Cardiac muscle cell (in vitro differentiated cells and primary cell): ENCODE measurements around the gene PLAC8. TPM values are rescaled to one million over a fixed set of nuclear protein-coding genes. Genes with fewer than 3 reads are reported as not detected.
A peak's percentile ranks its signal among the peaks of the same experiment; 100 is the strongest.
"Not testable (repeated sequence)": the region's sequence is repeated elsewhere in the genome, so short reads cannot be mapped to it uniquely, and the experiment has no call there.

Source experiments
- DNase-seq, 2 donors: peaks; one replicate each; pipeline versions ENCODE4 v3.0.0 to v3.0.0-alpha.2; 2010 to 2017; ENCODE audit warnings: low read depth in 1 of 2, low spot score in 1 of 2
- H3K27ac ChIP-seq: fragments of 200-600 bp; sonication (generic); 2 replicates; pipeline ENCODE4 v1.5.1; 2016
- H3K27me3 ChIP-seq: fragments of 200-600 bp; sonication (generic); 2 replicates; pipeline ENCODE4 v1.6.0; 2016; ENCODE audit warnings: control low read depth
- H3K36me3 ChIP-seq: fragments of 200-600 bp; sonication (generic); 2 replicates; pipeline ENCODE4 v1.5.1; 2016; ENCODE audit warnings: control low read depth
- H3K4me1 ChIP-seq: fragments of 200-600 bp; sonication (generic); 2 replicates; pipeline ENCODE4 v1.8.1; 2017; ENCODE audit warnings: low read depth, mild to moderate bottlenecking, mixed run types
- H3K4me3 ChIP-seq: fragments of 200-600 bp; sonication (generic); 2 replicates; pipeline ENCODE4 v1.5.1; 2016; ENCODE audit warnings: mild to moderate bottlenecking
- H3K9me3 ChIP-seq: fragments of 200-600 bp; sonication (generic); 2 replicates; pipeline ENCODE4 v1.5.1; 2017; ENCODE audit warnings: low read depth, mild to moderate bottlenecking, control low read depth
- polyA plus RNA-seq: library from polyadenylated mRNA; unstranded; fragments of >200 nt; fragmentation: Nextera tagmentation; extraction: Ambion mirVana; gene quantifications from 2 replicates; pipeline ENCODE4 v1.2.1, GENCODE V29; 2016
- total RNA-seq: library from RNA; depleted of rRNA; stranded (reverse); fragments of >200 nt; gene quantifications from 2 replicates; pipeline ENCODE4 v1.2.3, GENCODE V29; 2016
- TF ChIP-seq, protein P1 (sequence below): IDR thresholded peaks from 2 replicates; pipeline ENCODE4 v1.5.1; 2012; ENCODE audit warnings: low read depth, mild to moderate bottlenecking, low read length

Gene PLAC8
- total and polyA plus RNA-seq, 2 experiments from 2014 or later = 0.21 TPM; not detected in 1

- Histone ChIP-seq H3K27ac (no peak overlapping the region), H3K36me3 (peaks cover 60% of the 10 kb centered on the region), H3K4me3 (no peak overlapping the region), H3K9me3 (no peaks in the 10 kb centered on the region), H3K27me3 (no peaks in the 10 kb centered on the region), H3K4me1 (no peaks in the 10 kb centered on the region)
- DNase-seq = no peak
- TF ChIP-seq, protein P1, sequence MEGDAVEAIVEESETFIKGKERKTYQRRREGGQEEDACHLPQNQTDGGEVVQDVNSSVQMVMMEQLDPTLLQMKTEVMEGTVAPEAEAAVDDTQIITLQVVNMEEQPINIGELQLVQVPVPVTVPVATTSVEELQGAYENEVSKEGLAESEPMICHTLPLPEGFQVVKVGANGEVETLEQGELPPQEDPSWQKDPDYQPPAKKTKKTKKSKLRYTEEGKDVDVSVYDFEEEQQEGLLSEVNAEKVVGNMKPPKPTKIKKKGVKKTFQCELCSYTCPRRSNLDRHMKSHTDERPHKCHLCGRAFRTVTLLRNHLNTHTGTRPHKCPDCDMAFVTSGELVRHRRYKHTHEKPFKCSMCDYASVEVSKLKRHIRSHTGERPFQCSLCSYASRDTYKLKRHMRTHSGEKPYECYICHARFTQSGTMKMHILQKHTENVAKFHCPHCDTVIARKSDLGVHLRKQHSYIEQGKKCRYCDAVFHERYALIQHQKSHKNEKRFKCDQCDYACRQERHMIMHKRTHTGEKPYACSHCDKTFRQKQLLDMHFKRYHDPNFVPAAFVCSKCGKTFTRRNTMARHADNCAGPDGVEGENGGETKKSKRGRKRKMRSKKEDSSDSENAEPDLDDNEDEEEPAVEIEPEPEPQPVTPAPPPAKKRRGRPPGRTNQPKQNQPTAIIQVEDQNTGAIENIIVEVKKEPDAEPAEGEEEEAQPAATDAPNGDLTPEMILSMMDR = no peak
These were observed 51.8 kb downstream of the PLAC8 start for GRCh38 chr4:83062739-83063138.

GRCh38 chr4:83054928-83055327, 59.6 kb downstream of the PLAC8 start:
- TF ChIP-seq, protein P1 = peak; percentile 40
- H3K27ac ChIP-seq = no peak overlapping the region
- no peaks in the 10 kb centered on the region for H3K9me3 ChIP-seq
- H3K27me3 ChIP-seq = no peaks in the 10 kb centered on the region
- no peaks in the 10 kb centered on the region for H3K4me1 ChIP-seq
- H3K36me3 ChIP-seq = peaks cover 18% of the 10 kb centered on the region
- DNase-seq = peak in 1 of 2 donors; percentile 50
- H3K4me3 ChIP-seq = no peak overlapping the region

DNA sequence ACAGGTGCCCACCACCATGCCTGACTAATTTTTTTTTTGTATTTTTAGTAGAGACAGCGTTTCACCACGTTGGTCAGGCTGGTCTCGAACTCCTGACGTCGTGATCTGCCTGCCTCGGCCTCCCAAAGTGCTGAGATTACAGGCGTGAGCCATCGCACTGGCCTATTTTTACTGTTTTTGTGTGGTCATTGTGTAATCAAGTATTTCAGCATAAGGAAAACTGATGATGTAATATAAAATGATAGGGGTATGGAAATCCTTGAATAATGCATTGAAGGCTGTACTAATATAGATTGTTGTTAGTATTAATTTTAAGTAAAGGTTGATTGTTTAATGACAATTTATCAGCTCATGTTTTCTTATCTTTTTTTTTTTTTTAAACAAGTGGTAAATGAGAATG, 65.7 kb downstream of the PLAC8 start:
- H3K9me3 ChIP-seq, H3K4me3 ChIP-seq, H3K27ac ChIP-seq, H3K4me1 ChIP-seq, H3K27me3 ChIP-seq: not testable (repeated sequence)
- peaks cover 20% of the 10 kb centered on the region for H3K36me3 ChIP-seq
- peak in 1 of 2 donors; percentile 12 for DNase-seq

- H3K9me3 ChIP-seq = no peaks in the 10 kb centered on the region
- H3K4me1 ChIP-seq = no peaks in the 10 kb centered on the region
- TF ChIP-seq, protein P1 = no peak
- no peak for DNase-seq
- H3K27ac ChIP-seq = no peak overlapping the region
- no peak overlapping the region for H3K4me3 ChIP-seq
- H3K36me3 ChIP-seq = peaks cover 20% of the 10 kb centered on the region
- no peaks in the 10 kb centered on the region for H3K27me3 ChIP-seq
These were observed 67.6 kb downstream of the PLAC8 start for GRCh38 chr4:83046693-83047473.

DNA sequence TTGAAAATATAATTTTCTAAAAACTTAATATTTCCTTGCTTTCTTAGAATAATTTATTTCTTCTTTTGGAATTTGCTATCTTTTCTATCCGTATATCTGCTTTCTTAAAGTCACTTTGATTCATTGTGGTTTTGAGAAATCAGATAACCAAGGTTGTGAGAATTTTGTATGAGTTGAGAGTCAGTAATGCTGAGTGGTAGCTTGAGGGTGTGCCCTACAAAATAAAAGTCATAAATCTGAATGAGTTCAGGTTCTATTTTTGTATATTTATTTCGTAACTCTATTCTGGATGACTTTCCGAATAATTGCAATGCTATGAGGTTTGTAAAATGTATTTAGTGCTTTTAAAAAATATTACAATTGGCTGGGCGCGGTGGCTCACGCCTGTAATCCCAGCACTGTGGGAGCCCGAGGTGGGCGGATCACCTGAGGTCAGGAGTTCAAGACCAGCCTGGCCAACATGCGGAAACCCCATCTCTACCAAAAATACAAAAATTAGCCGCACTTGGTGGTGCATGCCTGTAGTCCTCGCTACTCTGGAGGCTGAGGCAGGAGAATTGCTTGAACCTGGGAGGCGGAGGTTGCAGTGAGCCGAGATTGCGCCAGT, 70.6 kb downstream of the PLAC8 start:
- no peak overlapping the region for H3K27ac ChIP-seq
- TF ChIP-seq, protein P1 = no peak
- DNase-seq = peak in 1 of 2 donors; percentile 33
- no peaks in the 10 kb centered on the region for H3K4me1 ChIP-seq
- no peaks in the 10 kb centered on the region for H3K27me3 ChIP-seq
- H3K4me3 ChIP-seq = no peak overlapping the region
- H3K36me3 ChIP-seq = peaks cover 7% of the 10 kb centered on the region
- no peaks in the 10 kb centered on the region for H3K9me3 ChIP-seq

GRCh38 chr4:83043157-83043556, 71.4 kb downstream of the PLAC8 start:
- H3K4me1 ChIP-seq, H3K36me3 ChIP-seq, H3K4me3 ChIP-seq, H3K9me3 ChIP-seq, H3K27ac ChIP-seq, DNase-seq, H3K27me3 ChIP-seq: not testable (repeated sequence)
